Measurements from ENCODE around the gene NEAT1. TPM values are rescaled to one million over a fixed set of nuclear protein-coding genes. Genes with fewer than 3 reads are reported as not detected.

NEAT1 gene
- total RNA-seq, 1 experiment from 2014 or later = 938 TPM

DNA sequence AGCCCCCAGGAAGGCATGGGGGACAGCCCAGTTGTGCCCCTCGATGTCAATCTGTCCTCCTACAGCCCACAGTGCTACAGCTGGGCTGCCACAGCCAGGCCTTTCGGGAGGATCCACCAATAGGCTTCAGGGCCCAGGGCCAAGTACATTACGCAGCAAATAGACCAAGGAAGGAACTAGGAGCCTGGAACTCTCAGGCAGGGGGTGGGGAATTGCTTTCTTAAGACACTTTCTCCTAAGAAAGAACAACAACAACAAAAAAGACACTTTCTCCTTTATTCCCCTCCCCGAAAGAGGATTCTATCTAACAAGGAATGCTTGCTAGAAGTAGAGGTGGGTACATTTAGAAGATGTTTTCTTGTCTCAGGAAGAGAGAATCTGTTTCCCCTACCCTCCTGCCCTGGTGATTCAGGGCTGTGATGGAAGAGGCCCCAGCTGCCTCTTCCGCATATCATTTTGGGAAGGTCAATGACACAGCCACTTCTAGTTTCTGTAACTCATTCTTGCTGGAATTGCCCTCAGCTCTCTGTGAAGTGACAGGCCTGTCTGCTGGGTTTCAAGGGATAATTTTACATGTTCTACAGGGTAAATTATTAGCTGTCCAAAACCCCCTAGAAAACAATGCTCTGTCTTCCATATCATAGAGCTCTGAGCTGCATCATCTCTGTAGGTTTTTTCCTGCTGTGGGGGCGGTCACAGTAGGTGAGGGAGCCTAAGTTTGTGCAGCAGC lies 70.2 kb downstream of the NEAT1 start:
- no peaks in the 10 kb centered on the region for H3K9me2 ChIP-seq (ENCODE audit: insufficient read depth)
- CTCF ChIA-PET = interaction anchor here (0.6 to 4.4 kb wide), 6 partner anchors 15 to 111 kb away, joined by 3 to 18 read pairs (median 4); no protein-coding TSS in a partner anchor
- peaks cover 67% of the 10 kb centered on the region for H3F3A ChIP-seq (ENCODE audit: insufficient read depth, low read depth)
- DNase-seq = peak; percentile 58 to 69
- POLR2A ChIA-PET (ENCODE audit: unreplicated experiment) = interaction anchor here (0.5 to 3.6 kb wide), 10 partner anchors 11 to 976 kb away, joined by 3 to 41 read pairs (median 10); partner anchors contain the start of gene SLC25A45
- peak overlapping the region; percentile 88 for H3K27ac ChIP-seq
- peak overlapping the region; percentile 70 for H3K4me2 ChIP-seq
- no peak overlapping the region for H3K4me3 ChIP-seq
- H4K20me1 ChIP-seq (ENCODE audit: insufficient read depth) = no peaks in the 10 kb centered on the region
- H2AFZ ChIP-seq = no peak overlapping the region
- no peaks in the 10 kb centered on the region for H3K9me3 ChIP-seq (ENCODE audit: insufficient read depth, low read depth)
- intact Hi-C loops (cut with micrococcal nuclease; ENCODE audit: unreplicated experiment) = loop anchor here (10.0 kb wide), 1 partner anchor 292 kb away; the partner anchor contains the start of genes AP5B1 and OVOL1
- peaks cover 85% of the 10 kb centered on the region for H3K4me1 ChIP-seq (replicated peaks; ENCODE audit: insufficient read depth)
- H3K79me2 ChIP-seq (ENCODE audit: low read depth) = peaks cover 8% of the 10 kb centered on the region
- no peak for TF ChIP-seq EZH2 (IDR thresholded peaks at IDR 0.05; ENCODE audit: low read depth)
- TF ChIP-seq CTCF (conservative IDR thresholded peaks at IDR 0.05) = no peak
- no peaks in the 10 kb centered on the region for H3K27me3 ChIP-seq (ENCODE audit: insufficient read depth, low read depth)
- no peaks in the 10 kb centered on the region for H3K36me3 ChIP-seq (ENCODE audit: low read depth)
- BruUV-seq (replicated peaks) = no TSS peak

- peak; percentile 90 to 97 for DNase-seq
- POLR2A ChIA-PET (ENCODE audit: unreplicated experiment) = interaction anchor here (0.6 to 3.6 kb wide), 12 partner anchors 13 to 411 kb away, joined by 3 to 34 read pairs (median 6); partner anchors contain the start of genes NEAT1 and SLC25A45
- CTCF ChIA-PET = interaction anchor here (0.6 to 4.4 kb wide), 6 partner anchors 15 to 112 kb away, joined by 3 to 18 read pairs (median 4); no protein-coding TSS in a partner anchor
- Histone ChIP-seq H4K20me1 (ENCODE audit: insufficient read depth) (no peaks in the 10 kb centered on the region), H3K9me3 (ENCODE audit: insufficient read depth, low read depth) (no peaks in the 10 kb centered on the region), H3K4me2 (peak overlapping the region; percentile 70), H3F3A (ENCODE audit: insufficient read depth, low read depth) (peaks cover 70% of the 10 kb centered on the region), H3K4me3 (no peak overlapping the region; the same call in 1 of the 2 replicates), H3K36me3 (ENCODE audit: low read depth) (no peaks in the 10 kb centered on the region), H3K4me1 (replicated peaks; ENCODE audit: insufficient read depth) (peaks cover 77% of the 10 kb centered on the region), H2AFZ (no peak overlapping the region), H3K27me3 (ENCODE audit: insufficient read depth, low read depth) (no peaks in the 10 kb centered on the region), H3K79me2 (ENCODE audit: low read depth) (peaks cover 16% of the 10 kb centered on the region), H3K9me2 (ENCODE audit: insufficient read depth) (no peaks in the 10 kb centered on the region), H3K27ac (peak overlapping the region; percentile 88)
- TF ChIP-seq EZH2 (IDR thresholded peaks at IDR 0.05; ENCODE audit: low read depth) = no peak
- no peak for TF ChIP-seq CTCF (conservative IDR thresholded peaks at IDR 0.05)
- intact Hi-C loops (cut with micrococcal nuclease; ENCODE audit: unreplicated experiment) = loop anchor here (10.0 kb wide), 1 partner anchor 291 kb away; the partner anchor contains the start of genes AP5B1 and OVOL1
- TSS peak; percentile 50 for BruUV-seq (replicated peaks)
Observed at GRCh38 chr11:65493367-65494176, 71.0 kb downstream of the NEAT1 start.

Other genes starting within 250 kb of the NEAT1 start
- gene CAPN1, start 240.9 kb upstream of the NEAT1 start, total RNA-seq (2021) = 502 and 559 TPM in 2 replicates
- 37.1 and 39.3 TPM in 2 replicates for gene POLA2, start 160.8 kb upstream of the NEAT1 start, total RNA-seq (2021)
- 17.8 and 20.8 TPM in 2 replicates for gene CDC42EP2, start 107.9 kb upstream of the NEAT1 start, total RNA-seq (2021)
- 75.6 and 80.6 TPM in 2 replicates for gene DPF2, start 88.9 kb upstream of the NEAT1 start, total RNA-seq (2021)
- gene TIGD3, start 68.0 kb upstream of the NEAT1 start, total RNA-seq (2021) = 1.7 and 1.8 TPM in 2 replicates
- 9.5 and 9.8 TPM in 2 replicates for gene SLC25A45, start 40.2 kb upstream of the NEAT1 start, total RNA-seq (2021)
- 32.4 and 48.9 TPM in 2 replicates for gene FRMD8, start 36.2 kb upstream of the NEAT1 start, total RNA-seq (2021)
- 6,494 and 7,852 TPM in 2 replicates for gene MALAT1, start 76.2 kb downstream of the NEAT1 start, total RNA-seq (2021)
- gene SCYL1, start 102.3 kb downstream of the NEAT1 start, total RNA-seq (2021) = 106 and 135 TPM in 2 replicates
- 455 and 553 TPM in 2 replicates for gene LTBP3, start 135.6 kb downstream of the NEAT1 start, total RNA-seq (2021)
- gene ZNRD2, start 147.7 kb downstream of the NEAT1 start, total RNA-seq (2021) = 51.4 and 53.5 TPM in 2 replicates
- 51.7 and 53.3 TPM in 2 replicates for gene FAM89B, start 149.7 kb downstream of the NEAT1 start, total RNA-seq (2021)
- 123 and 170 TPM in 2 replicates for gene EHBP1L1, start 153.3 kb downstream of the NEAT1 start, total RNA-seq (2021)
- 2.1 TPM in 1 of 2 replicates, not detected in the other for gene KCNK7, start 173.0 kb downstream of the NEAT1 start, total RNA-seq (2021)
- 87.2 and 90.3 TPM in 2 replicates for gene MAP3K11, start 191.4 kb downstream of the NEAT1 start, total RNA-seq (2021)
- 76.9 and 85.9 TPM in 2 replicates for gene PCNX3, start 193.0 kb downstream of the NEAT1 start, total RNA-seq (2021)
- 65.6 and 81.3 TPM in 2 replicates for gene SIPA1, start 215.3 kb downstream of the NEAT1 start, total RNA-seq (2021)
- 59.5 and 86.8 TPM in 2 replicates for gene RELA, start 240.1 kb downstream of the NEAT1 start, total RNA-seq (2021)